ENCODE data around the gene RFX4. TPM values are rescaled to one million over a fixed set of nuclear protein-coding genes. Genes with fewer than 3 reads are reported as not detected.

RFX4 gene
- total and polyA plus RNA-seq, 2 of the 13 experiments (the other 11 are each of a cell fraction or from before 2014, with no cell fraction given): not detected

GRCh38 chr12:106774005-106774807, 191.4 kb downstream of the RFX4 start, which contains the start of gene RIC8B (continued):
- TF ChIP-seq BORCS8-MEF2B (CRISPR knock-in tag; IDR thresholded peaks at IDR 0.05): peak; percentile 74
- no peak; the same call in 1 of the 2 replicates for TF ChIP-seq ZNF790 (CRISPR knock-in tag; IDR thresholded peaks at IDR 0.05; ENCODE audit: borderline replicate concordance)
- no peak for TF ChIP-seq DNMT3B (CRISPR knock-in tag; conservative IDR thresholded peaks at IDR 0.05)
- TF ChIP-seq GABPA (IDR thresholded peaks at IDR 0.05; ENCODE audit: low read depth, low read length): peak; percentile 73
- TF ChIP-seq GABPA (CRISPR knock-in tag; IDR thresholded peaks at IDR 0.05; ENCODE audit: low read depth): peak; percentile 95
- no peak; the same call in 1 of the 2 replicates for TF ChIP-seq STAT6 (CRISPR knock-in tag; IDR thresholded peaks at IDR 0.05; ENCODE audit: borderline replicate concordance)
- TF ChIP-seq RFX5 (IDR thresholded peaks at IDR 0.05; ENCODE audit: low read depth, low read length): 0 out of 2 replicates have a peak, but pooled peaks have one; percentile 6
- TF ChIP-seq REL (CRISPR knock-in tag; conservative IDR thresholded peaks at IDR 0.05): peak; percentile 60; the same call in 1 of the 2 replicates
- TF ChIP-seq PCBP1 (IDR thresholded peaks at IDR 0.05; ENCODE audit: borderline replicate concordance, low read depth, low read length): 0 out of 2 replicates have a peak, but pooled peaks have one; percentile 74
- TF ChIP-seq ZNF580 (CRISPR knock-in tag; IDR thresholded peaks at IDR 0.05; ENCODE audit: borderline replicate concordance, low read depth): no peak; the same call in 1 of the 2 replicates
- TF ChIP-seq SAP130 (CRISPR knock-in tag; IDR thresholded peaks at IDR 0.05; ENCODE audit: low read depth): peak; percentile 84
- peak; percentile 96 for TF ChIP-seq ZNF501 (CRISPR knock-in tag; IDR thresholded peaks at IDR 0.05)
- peak; percentile 45; the same call in 1 of the 2 replicates for TF ChIP-seq BCL6 (CRISPR knock-in tag; IDR thresholded peaks at IDR 0.05)
- TF ChIP-seq PLSCR1 (CRISPR knock-in tag; IDR thresholded peaks at IDR 0.05; ENCODE audit: borderline replicate concordance): no peak
- peak; percentile 96 for TF ChIP-seq ATF1 (CRISPR knock-in tag; IDR thresholded peaks at IDR 0.05)
- TF ChIP-seq ZFP91 (CRISPR knock-in tag; IDR thresholded peaks at IDR 0.05; ENCODE audit: borderline replicate concordance): peak; percentile 79; the same call in 1 of the 2 replicates
- peak; percentile 60; the same call in 1 of the 2 replicates for TF ChIP-seq TBX2 (CRISPR knock-in tag; IDR thresholded peaks at IDR 0.05; ENCODE audit: borderline replicate concordance)
- TF ChIP-seq MXD3 (CRISPR knock-in tag; IDR thresholded peaks at IDR 0.05): peak; percentile 59; the same call in 1 of the 2 replicates
- peak; percentile 78; the same call in 1 of the 2 replicates for TF ChIP-seq ZSCAN9 (CRISPR knock-in tag; IDR thresholded peaks at IDR 0.05; ENCODE audit: borderline replicate concordance)
- peak; percentile 69 for TF ChIP-seq ZBTB43 (CRISPR knock-in tag; conservative IDR thresholded peaks at IDR 0.05)
